IMR-90 (cell line): ENCODE measurements around the gene KRTAP10-3. TPM values are rescaled to one million over a fixed set of nuclear protein-coding genes. Genes with fewer than 3 reads are reported as not detected.

Experiments
- ATAC-seq: fragments of 200-7000 bp; cut with Tn5 transposase; 2 replicates; pipeline ENCODE4 v1.9.1; 2020; ENCODE audit warnings: low read depth, mild to moderate bottlenecking, moderate library complexity
- BruUV-seq: library from RNA; stranded (reverse); fragments of 400-500 nt; replicated peaks from 2 replicates; lab custom pipeline; 2021; lab: Mats Ljungman, UMichigan
- CTCF ChIA-PET: fragments of 300-600 bp; formaldehyde crosslinking; extraction: SDS; loops from one replicate; lab custom pipeline; 2021; ENCODE audit warnings: antibody characterized with exemption; lab: Yijun Ruan, JAX
- POLR2A ChIA-PET: fragments of 300-600 bp; sonication (Branson Sonifier 250); formaldehyde crosslinking; loops from one replicate; lab custom pipeline; 2022; ENCODE audit warnings: antibody characterized with exemption; ENCODE audit not compliant: unreplicated experiment; lab: Charles Lee
- DNase-seq: peaks from one replicate; pipeline ENCODE4 v3.0.0; 2013
- H2AFZ ChIP-seq: replicated peaks from 2 replicates; pipeline ENCODE3; 2013; ENCODE audit warnings: low read length, mild to moderate bottlenecking; ENCODE audit not compliant: poor library complexity
- H2AK5ac ChIP-seq: 2 replicates; pipeline ENCODE4 v1.6.1; 2013; ENCODE audit warnings: low read depth, low read length, inconsistent platforms
- H2AK9ac ChIP-seq: replicated peaks from 2 replicates; pipeline ENCODE3; 2013; ENCODE audit warnings: mild to moderate bottlenecking, low read depth, low read length, moderate library complexity; ENCODE audit not compliant: poor library complexity
- H2BK120ac ChIP-seq: 2 replicates; pipeline ENCODE4 v1.6.1; 2013; ENCODE audit warnings: low read depth, low read length, inconsistent platforms
- H2BK15ac ChIP-seq: 3 replicates; pipeline ENCODE4 v1.6.1; 2013; ENCODE audit warnings: low read depth, low read length, inconsistent platforms
- H2BK20ac ChIP-seq: 2 replicates; pipeline ENCODE4 v1.6.1; 2013; ENCODE audit warnings: low read depth, mild to moderate bottlenecking, inconsistent platforms, low read length, moderate library complexity
- H2BK5ac ChIP-seq: 2 replicates; pipeline ENCODE4 v1.6.1; 2013; ENCODE audit warnings: mild to moderate bottlenecking, low read depth, low read length, inconsistent platforms; ENCODE audit not compliant: poor library complexity, severe bottlenecking
- H3K14ac ChIP-seq: replicated peaks from 2 replicates; pipeline ENCODE4 v1.6.1; 2013; ENCODE audit warnings: low read depth, low read length, inconsistent platforms
- H3K18ac ChIP-seq: 2 replicates; pipeline ENCODE4 v1.6.1; 2013; ENCODE audit warnings: low read depth, low read length, control low read depth
- H3K23ac ChIP-seq: 2 replicates; pipeline ENCODE4 v1.6.1; 2013; ENCODE audit warnings: low read depth, low read length, inconsistent platforms
- H3K27ac ChIP-seq: 2 replicates; pipeline ENCODE4 v1.5.1; 2013; ENCODE audit warnings: mild to moderate bottlenecking, control low read depth, low read length; ENCODE audit not compliant: insufficient read depth
- H3K27me3 ChIP-seq: 2 replicates; pipeline ENCODE4 v1.6.1; 2013; ENCODE audit warnings: low read length; ENCODE audit not compliant: control insufficient read depth, insufficient read depth
- H3K36me3 ChIP-seq: 2 replicates; pipeline ENCODE4 v1.6.1; 2013; ENCODE audit warnings: low read length, mixed read lengths; ENCODE audit not compliant: control insufficient read depth, insufficient read depth
- H3K4ac ChIP-seq: 2 replicates; pipeline ENCODE4 v1.6.1; 2013; ENCODE audit warnings: low read depth, low read length, inconsistent platforms
- H3K4me1 ChIP-seq: 2 replicates; pipeline ENCODE4 v1.6.1; 2013; ENCODE audit warnings: low read length, mixed read lengths; ENCODE audit not compliant: control insufficient read depth, insufficient read depth
- H3K4me2 ChIP-seq: 2 replicates; pipeline ENCODE4 v1.6.1; 2013; ENCODE audit warnings: low read depth, mild to moderate bottlenecking, control low read depth, low read length, moderate library complexity
- H3K4me3 ChIP-seq: 2 replicates; pipeline ENCODE4 v1.5.1; 2013; ENCODE audit warnings: low read depth, mild to moderate bottlenecking, control low read depth, low read length, moderate library complexity; ENCODE audit not compliant: insufficient read depth
- H3K56ac ChIP-seq: 2 replicates; pipeline ENCODE4 v1.6.1; 2013; ENCODE audit warnings: low read length, inconsistent platforms; ENCODE audit not compliant: insufficient read depth; ENCODE audit errors: extremely low read depth
- H3K79me1 ChIP-seq, 2 experiments: 2 replicates each; pipeline ENCODE4 v1.6.1; 2013; ENCODE audit warnings: low read length in 2 of 2, inconsistent platforms in 1 of 2, low read depth in 1 of 2
- H3K9ac ChIP-seq: 2 replicates; pipeline ENCODE4 v1.6.1; 2013; ENCODE audit warnings: low read depth, low read length, control low read depth
- H3K9me1 ChIP-seq: 2 replicates; pipeline ENCODE4 v1.6.1; 2013; ENCODE audit warnings: low read length, inconsistent platforms; ENCODE audit not compliant: insufficient read depth
- H3K9me3 ChIP-seq: 2 replicates; pipeline ENCODE4 v1.6.1; 2013; ENCODE audit warnings: low read length; ENCODE audit not compliant: control insufficient read depth, insufficient read depth
- H4K20me1 ChIP-seq: 2 replicates; pipeline ENCODE4 v1.6.1; 2013; ENCODE audit warnings: low read length, inconsistent platforms; ENCODE audit not compliant: insufficient read depth
- H4K5ac ChIP-seq: 2 replicates; pipeline ENCODE4 v1.6.1; 2013; ENCODE audit warnings: mild to moderate bottlenecking, low read depth, low read length, control low read depth
- H4K8ac ChIP-seq, 2 experiments: 2 replicates each; pipeline ENCODE4 v1.6.1; 2013; ENCODE audit warnings: low read depth in 2 of 2, low read length in 2 of 2, control low read depth in 1 of 2, inconsistent platforms in 1 of 2
- H4K91ac ChIP-seq: 2 replicates; pipeline ENCODE4 v1.6.1; 2013; ENCODE audit warnings: low read depth, low read length, inconsistent platforms; ENCODE audit not compliant: insufficient read depth
- BHLHE40 ChIP-seq: fragments of 150-350 bp; IDR thresholded peaks from 2 replicates; pipeline ENCODE4 v1.6.1; 2016; ENCODE audit warnings: mild to moderate bottlenecking, low read depth, low read length
- CHD1 ChIP-seq: IDR thresholded peaks from 2 replicates; pipeline ENCODE4 v1.6.1; 2012; ENCODE audit warnings: low read depth, low read length, improper control_type of control experiment
- CTCF ChIP-seq: conservative IDR thresholded peaks from 2 replicates; pipeline ENCODE4 v1.5.1; 2012; ENCODE audit warnings: mild to moderate bottlenecking, low read depth, low read length, improper control_type of control experiment
- MXI1 ChIP-seq: IDR thresholded peaks from 2 replicates; pipeline ENCODE4 v1.6.1; 2012; ENCODE audit warnings: low read depth, mild to moderate bottlenecking, low read length, moderate library complexity, borderline replicate concordance
- NFE2L2 ChIP-seq: fragments of 150-350 bp; IDR thresholded peaks from 2 replicates; pipeline ENCODE4 v1.6.1; 2016; ENCODE audit warnings: low read depth, mild to moderate bottlenecking, low read length
- POLR2A ChIP-seq: IDR thresholded peaks from 2 replicates; pipeline ENCODE4 v1.6.1; 2012; ENCODE audit warnings: mild to moderate bottlenecking, low read depth, low read length
- RAD21 ChIP-seq: IDR thresholded peaks from 2 replicates; pipeline ENCODE4 v1.6.1; 2012; ENCODE audit warnings: low read length, improper control_type of control experiment
- RCOR1 ChIP-seq: IDR thresholded peaks from 2 replicates; pipeline ENCODE4 v1.6.1; 2012; ENCODE audit warnings: mild to moderate bottlenecking, low read length, improper control_type of control experiment; ENCODE audit not compliant: insufficient replicate concordance
- RFX5 ChIP-seq: IDR thresholded peaks from 2 replicates; pipeline ENCODE4 v1.8.0; 2012; ENCODE audit warnings: low read depth, mild to moderate bottlenecking, low read length, moderate library complexity
- SMC3 ChIP-seq: fragments of 150-350 bp; IDR thresholded peaks from 2 replicates; pipeline ENCODE4 v1.6.1; 2016; ENCODE audit warnings: low read depth, mild to moderate bottlenecking, antibody characterized with exemption, low read length, moderate library complexity
- USF2 ChIP-seq: fragments of 150-350 bp; IDR thresholded peaks from 2 replicates; pipeline ENCODE4 v1.6.1; 2017; ENCODE audit warnings: mild to moderate bottlenecking, antibody characterized with exemption, low read length, low read depth
- WGBS, 2 experiments: methylation state at CpG; one replicate each; pipeline versions ENCODE4 v1.1.5 to v1.1.7; 2013; ENCODE audit warnings: missing lambda C conversion rate in 2 of 2; ENCODE audit not compliant: insufficient read length in 1 of 2; ENCODE audit errors: extremely low coverage in 2 of 2; 5-methylcytosine and 5-hydroxymethylcytosine counted together
- dilution Hi-C: fragments of 300-500 bp; cut with HindIII; formaldehyde crosslinking; loops from one replicate; pipeline ENCODE4 v1.14.3; 2018; ENCODE audit warnings: low sequenced_read_pairs; ENCODE audit not compliant: unreplicated experiment
- in situ Hi-C: fragments of 300-500 bp; cut with MboI; formaldehyde crosslinking; loops from 3 replicates; pipeline ENCODE4 v1.14.3; 2019; ENCODE audit warnings: low sequenced_read_pairs, inconsistent platforms, mixed read lengths
- intact Hi-C: fragments of 100-400 bp; cut with micrococcal nuclease; formaldehyde crosslinking; loops from 2 replicates; pipeline ENCODE4 v1.10.0; 2022
- polyA plus RNA-seq, 3 experiments: library from polyadenylated mRNA; depleted of rRNA; stranded (reverse); fragments of >200 nt; gene quantifications; 2 replicates each; pipeline ENCODE4 v1.2.3, GENCODE V29; 2012; ENCODE audit warnings: low replicate concordance in 1 of 3
- total RNA-seq: library from RNA; depleted of rRNA; stranded (reverse); fragments of >200 nt; gene quantifications from 2 replicates; pipeline ENCODE4 v1.2.3, GENCODE V29; 2012

The KRTAP10-3 gene
- total and polyA plus RNA-seq, 2 of the 4 experiments (the other 2 are of a cell fraction): not detected

DNA sequence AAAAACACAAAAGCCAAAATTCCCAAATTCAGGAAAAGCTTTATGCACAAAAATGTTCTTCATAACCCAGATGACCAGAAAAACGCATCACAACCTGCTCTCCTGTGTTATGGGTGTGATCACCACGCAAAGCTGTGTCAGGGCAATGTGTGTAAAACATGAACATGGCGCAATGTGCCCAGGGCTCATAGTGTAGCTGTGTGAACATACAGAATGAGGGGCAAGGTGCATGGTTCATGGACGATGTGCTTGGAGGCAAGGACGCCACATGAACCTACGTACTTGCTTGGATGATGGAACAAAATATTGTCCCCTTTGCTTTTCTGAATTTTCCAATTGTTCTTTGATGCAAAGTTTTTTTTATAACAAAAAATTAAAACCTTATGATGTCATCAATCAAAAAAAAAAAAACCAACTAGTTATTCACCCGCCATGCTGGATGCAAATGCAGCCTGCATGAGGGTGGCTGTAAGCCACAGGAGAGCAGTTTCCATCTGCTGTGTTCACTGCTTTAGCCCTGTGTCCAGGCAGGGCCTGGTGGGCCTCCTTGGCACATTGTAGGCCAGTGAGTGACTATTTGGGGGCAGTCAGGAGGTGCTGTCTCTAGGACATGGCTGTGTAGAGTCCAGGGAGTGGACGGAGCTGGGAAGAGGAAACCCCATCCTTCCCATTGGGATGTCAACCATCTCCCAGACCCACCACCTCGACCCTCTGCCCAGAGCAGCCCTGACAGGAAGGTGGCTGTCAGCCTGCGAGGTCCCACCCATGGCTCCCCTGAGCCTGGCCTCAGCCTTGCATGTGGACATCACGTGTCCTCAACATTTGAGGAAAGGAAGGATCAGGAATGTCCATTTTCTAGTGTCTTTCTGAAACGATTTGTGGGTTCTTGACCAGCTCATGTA lies 32.2 kb downstream of the KRTAP10-3 start:
- H4K8ac ChIP-seq: no peak overlapping the region
- BruUV-seq: no TSS peak
- H4K5ac ChIP-seq: no peak overlapping the region
- H3K4me3 ChIP-seq: no peak overlapping the region
- H4K20me1 ChIP-seq: no peaks in the 10 kb centered on the region
- H3K4me2 ChIP-seq: no peak overlapping the region
- H2AFZ ChIP-seq: no peak overlapping the region
- no peak overlapping the region for H2BK5ac ChIP-seq
- ATAC-seq (no peak), DNase-seq (no peak)
- no peaks in the 10 kb centered on the region for H3K36me3 ChIP-seq
- H3K23ac ChIP-seq: no peak overlapping the region
- TF ChIP-seq CTCF (no peak), RCOR1 (no peak), POLR2A (no peak), RFX5 (no peak), RAD21 (no peak), NFE2L2 (no peak), CHD1 (no peak), USF2 (no peak), MXI1 (no peak), SMC3 (no peak), BHLHE40 (no peak)
- dilution Hi-C loops (no loop called here), in situ Hi-C loops (no loop called here), intact Hi-C loops (no loop called here)
- H3K27me3 ChIP-seq: no peaks in the 10 kb centered on the region
- H3K4ac ChIP-seq: no peak overlapping the region
- H3K14ac ChIP-seq: no peak overlapping the region
- ChIA-PET CTCF (no interaction called here), POLR2A (no interaction called here)
- H3K9ac ChIP-seq: no peak overlapping the region
- no peaks in the 10 kb centered on the region for H3K4me1 ChIP-seq
- H2BK15ac ChIP-seq: no peak overlapping the region
- H3K9me3 ChIP-seq: peaks cover 23% of the 10 kb centered on the region
- H2AK5ac ChIP-seq: no peak overlapping the region
- WGBS, 2 experiments: 73% methylated on average over 2 of the region's 12 CpGs; no CpG with 5 or more reads in 1 of the 2 experiments
- H3K27ac ChIP-seq: no peak overlapping the region
- H3K9me1 ChIP-seq: no peaks in the 10 kb centered on the region
- H2BK120ac ChIP-seq: no peak overlapping the region
- H2AK9ac ChIP-seq: no peak overlapping the region
- no peak overlapping the region for H2BK20ac ChIP-seq
- H3K18ac ChIP-seq: no peak overlapping the region
- H3K56ac ChIP-seq: no peak overlapping the region
- H4K91ac ChIP-seq: no peak overlapping the region
- no peaks in the 10 kb centered on the region for H3K79me1 ChIP-seq
